Hepatocyte (in vitro differentiated cells): ENCODE data around the gene FXYD5. TPM values are rescaled to one million over a fixed set of nuclear protein-coding genes. Genes with fewer than 3 reads are reported as not detected.

Experiments
- DNase-seq: peaks from one replicate; pipeline ENCODE4 v3.0.0-alpha.2; 2016; ENCODE audit warnings: low spot score
- H2AFZ ChIP-seq: fragments of 200-600 bp; sonication (generic); 2 replicates; pipeline ENCODE4 v1.6.0; 2016; ENCODE audit warnings: antibody characterized with exemption, mild to moderate bottlenecking
- H3K27ac ChIP-seq: fragments of 200-600 bp; sonication (generic); 2 replicates; pipeline ENCODE4 v1.5.1; 2016; ENCODE audit warnings: mild to moderate bottlenecking
- H3K27me3 ChIP-seq: fragments of 200-600 bp; sonication (generic); 2 replicates; pipeline ENCODE4 v1.6.1; 2016
- H3K36me3 ChIP-seq: fragments of 200-600 bp; sonication (generic); replicated peaks from 2 replicates; pipeline ENCODE4 v1.5.1; 2016; ENCODE audit warnings: low read depth; ENCODE audit not compliant: insufficient read depth
- H3K4me1 ChIP-seq: fragments of 200-600 bp; sonication (generic); 2 replicates; pipeline ENCODE4 v1.5.1; 2016; ENCODE audit warnings: mild to moderate bottlenecking, moderate library complexity; ENCODE audit not compliant: insufficient read depth
- H3K4me2 ChIP-seq: fragments of 200-600 bp; sonication (generic); 2 replicates; pipeline ENCODE4 v1.6.0; 2016
- H3K4me3 ChIP-seq: fragments of 200-600 bp; sonication (generic); 2 replicates; pipeline ENCODE4 v1.5.1; 2016; ENCODE audit warnings: mild to moderate bottlenecking
- H3K79me2 ChIP-seq: fragments of 200-600 bp; sonication (generic); 2 replicates; pipeline ENCODE4 v1.6.0; 2017; ENCODE audit warnings: mild to moderate bottlenecking
- H3K9me2 ChIP-seq: fragments of 200-600 bp; sonication (generic); replicated peaks from 2 replicates; pipeline ENCODE4 v1.6.0; 2017; ENCODE audit warnings: mild to moderate bottlenecking; ENCODE audit not compliant: insufficient read depth
- H3K9me3 ChIP-seq: fragments of 200-600 bp; sonication (generic); 2 replicates; pipeline ENCODE4 v1.5.1; 2016; ENCODE audit warnings: low read depth, mild to moderate bottlenecking
- H4K20me1 ChIP-seq: fragments of 200-600 bp; sonication (generic); 2 replicates; pipeline ENCODE4 v1.6.0; 2016; ENCODE audit warnings: mild to moderate bottlenecking; ENCODE audit not compliant: insufficient read depth, poor library complexity, severe bottlenecking
- EZH2 ChIP-seq: fragments of 200-600 bp; sonication (generic); IDR thresholded peaks from 2 replicates; pipeline ENCODE4 v1.6.1; 2016; ENCODE audit warnings: antibody characterized with exemption, mild to moderate bottlenecking, borderline replicate concordance
- EZH2phosphoT487 ChIP-seq: fragments of 200-600 bp; sonication (generic); IDR thresholded peaks from one replicate; pipeline ENCODE4 v1.6.1; 2018; ENCODE audit warnings: antibody characterized with exemption, mild to moderate bottlenecking, low read depth, moderate library complexity; ENCODE audit not compliant: unreplicated experiment, severe bottlenecking
- WGBS: methylation state at CpG from one replicate; pipeline ENCODE4 v1.1.6; 2016; ENCODE audit warnings: low lambda C conversion rate; ENCODE audit errors: missing lambda C conversion rate; 5-methylcytosine and 5-hydroxymethylcytosine counted together
- polyA plus RNA-seq: library from polyadenylated mRNA; unstranded; fragments of >200 nt; fragmentation: Nextera tagmentation; extraction: Ambion mirVana; gene quantifications from 2 replicates; pipeline ENCODE4 v1.2.1, GENCODE V29; 2016
- total RNA-seq: library from RNA; depleted of rRNA; stranded (reverse); fragments of >200 nt; gene quantifications from 2 replicates; pipeline ENCODE4 v1.2.3, GENCODE V29; 2014
- TF ChIP-seq, protein P1 (sequence below): fragments of 200-600 bp; sonication (generic); IDR thresholded peaks from 2 replicates; pipeline ENCODE4 v1.5.1; 2016; ENCODE audit warnings: antibody characterized with exemption, mild to moderate bottlenecking; ENCODE audit not compliant: poor library complexity

The FXYD5 gene
- total and polyA plus RNA-seq, 2 experiments from 2014 or later = 36.4 to 81.1 TPM

DNA sequence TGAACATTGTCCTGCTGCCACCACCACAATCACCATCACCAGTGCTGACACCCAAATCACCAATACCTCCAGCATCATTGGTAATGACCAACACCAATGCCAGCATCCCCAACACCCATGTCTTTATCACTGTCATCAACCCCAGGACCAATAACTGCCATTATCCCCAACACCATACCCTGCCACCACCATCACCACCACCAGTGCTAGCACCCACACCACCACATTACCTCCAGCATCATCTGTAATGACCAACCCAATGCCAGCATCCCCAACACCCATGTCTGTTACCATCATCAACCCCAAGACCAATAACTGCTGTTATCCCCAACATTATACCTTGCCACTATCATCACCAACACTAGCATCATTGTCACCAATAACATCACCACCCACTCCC, 22.3 kb upstream of the FXYD5 start:
- H3K27me3 ChIP-seq = no peaks in the 10 kb centered on the region
- H3K79me2 ChIP-seq = no peaks in the 10 kb centered on the region
- no peaks in the 10 kb centered on the region for H3K9me3 ChIP-seq
- H4K20me1 ChIP-seq = no peaks in the 10 kb centered on the region
- no peaks in the 10 kb centered on the region for H3K9me2 ChIP-seq
- TF ChIP-seq EZH2 (no peak), EZH2phosphoT487 (no peak)
- TF ChIP-seq, protein P1, sequence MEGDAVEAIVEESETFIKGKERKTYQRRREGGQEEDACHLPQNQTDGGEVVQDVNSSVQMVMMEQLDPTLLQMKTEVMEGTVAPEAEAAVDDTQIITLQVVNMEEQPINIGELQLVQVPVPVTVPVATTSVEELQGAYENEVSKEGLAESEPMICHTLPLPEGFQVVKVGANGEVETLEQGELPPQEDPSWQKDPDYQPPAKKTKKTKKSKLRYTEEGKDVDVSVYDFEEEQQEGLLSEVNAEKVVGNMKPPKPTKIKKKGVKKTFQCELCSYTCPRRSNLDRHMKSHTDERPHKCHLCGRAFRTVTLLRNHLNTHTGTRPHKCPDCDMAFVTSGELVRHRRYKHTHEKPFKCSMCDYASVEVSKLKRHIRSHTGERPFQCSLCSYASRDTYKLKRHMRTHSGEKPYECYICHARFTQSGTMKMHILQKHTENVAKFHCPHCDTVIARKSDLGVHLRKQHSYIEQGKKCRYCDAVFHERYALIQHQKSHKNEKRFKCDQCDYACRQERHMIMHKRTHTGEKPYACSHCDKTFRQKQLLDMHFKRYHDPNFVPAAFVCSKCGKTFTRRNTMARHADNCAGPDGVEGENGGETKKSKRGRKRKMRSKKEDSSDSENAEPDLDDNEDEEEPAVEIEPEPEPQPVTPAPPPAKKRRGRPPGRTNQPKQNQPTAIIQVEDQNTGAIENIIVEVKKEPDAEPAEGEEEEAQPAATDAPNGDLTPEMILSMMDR = no peak
- no peak for DNase-seq
- no peaks in the 10 kb centered on the region for H3K36me3 ChIP-seq
- no peak overlapping the region for H2AFZ ChIP-seq
- H3K4me3 ChIP-seq = no peak overlapping the region
- peaks cover 38% of the 10 kb centered on the region for H3K4me1 ChIP-seq
- H3K27ac ChIP-seq = no peak overlapping the region
- no peak overlapping the region for H3K4me2 ChIP-seq

DNA sequence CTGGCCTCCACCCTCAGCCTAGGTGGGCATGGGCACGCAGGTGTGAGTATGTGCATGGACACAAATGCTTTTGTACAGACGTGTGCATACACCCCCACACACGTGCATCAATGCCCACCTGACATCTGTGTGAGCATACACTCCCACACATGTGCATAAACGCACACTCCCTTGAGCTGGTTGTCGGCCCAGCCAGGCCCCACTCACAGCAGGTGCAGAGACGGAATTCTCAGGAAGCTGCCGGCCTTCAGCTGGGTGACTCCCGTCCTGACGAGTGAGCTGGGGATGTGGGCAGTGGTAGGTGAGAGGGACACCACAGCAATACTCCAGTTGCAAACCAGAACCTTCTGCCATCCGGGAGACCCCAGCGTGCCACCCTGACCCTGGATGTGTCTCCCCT, 20.7 kb upstream of the FXYD5 start:
- H3K27ac ChIP-seq = no peak overlapping the region

DNA sequence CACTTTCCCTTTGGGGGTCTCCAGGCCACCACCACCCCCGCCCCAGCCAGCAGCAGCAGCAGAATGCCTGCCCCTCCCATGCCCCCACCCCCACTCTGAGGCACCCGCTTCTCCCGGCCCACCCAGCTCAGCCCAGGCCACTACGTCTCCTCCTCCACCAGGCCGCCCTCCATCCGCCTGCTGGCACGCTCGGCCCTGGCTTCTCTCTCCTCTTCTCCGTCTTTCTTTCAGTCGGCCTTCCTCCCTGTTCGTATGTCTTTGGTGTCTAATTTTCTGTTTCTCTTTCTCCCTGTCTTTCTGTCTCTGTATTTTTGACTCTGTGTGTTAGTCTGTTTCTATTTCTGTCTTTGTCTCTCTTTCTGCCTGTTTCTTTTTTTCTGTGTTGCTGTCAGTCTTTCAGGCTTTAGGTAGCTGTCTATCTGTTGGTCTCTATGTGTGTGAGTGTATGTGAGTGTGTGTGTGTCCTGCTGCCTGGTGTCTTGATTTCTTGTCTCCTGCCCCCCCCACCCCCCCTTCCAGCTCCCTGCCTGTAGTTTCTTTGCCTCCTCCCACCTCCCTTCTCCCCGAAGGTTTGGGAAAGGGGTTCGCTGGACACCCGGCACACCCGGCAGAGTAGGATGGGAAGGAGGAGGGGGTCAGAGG, 19.8 kb upstream of the FXYD5 start, which contains the start of gene LGI4:
TSS of gene LGI4 (minus strand) at position 459 of the 642 bp plus-strand sequence. CDS start at position 80, 379 bp downstream.
- Histone ChIP-seq H3K4me1 (peaks cover 45% of the 10 kb centered on the region), H3K36me3 (no peaks in the 10 kb centered on the region), H4K20me1 (no peaks in the 10 kb centered on the region), H3K9me2 (no peaks in the 10 kb centered on the region), H3K9me3 (no peaks in the 10 kb centered on the region), H3K27me3 (no peaks in the 10 kb centered on the region), H3K4me2 (peak within 1 kb of the TSS; percentile 69), H3K79me2 (no peaks in the 10 kb centered on the region), H3K4me3 (no peak within 1 kb of the TSS), H3K27ac (peak within 1 kb of the TSS; percentile 71), H2AFZ (no peak within 1 kb of the TSS)
- DNase-seq = no peak
- TF ChIP-seq EZH2phosphoT487 = no peak
- no peak for TF ChIP-seq EZH2
- TF ChIP-seq, protein P1 = no peak
- 71% methylated on average over 12 of the region's 15 CpGs for WGBS

More for the DNA sequence above, 20.7 kb upstream of the FXYD5 start:
- TF ChIP-seq EZH2 = no peak
- no peak for TF ChIP-seq EZH2phosphoT487
- TF ChIP-seq, protein P1 = no peak
- Histone ChIP-seq H4K20me1 (no peaks in the 10 kb centered on the region), H3K4me3 (no peak overlapping the region), H3K27me3 (no peaks in the 10 kb centered on the region), H3K36me3 (no peaks in the 10 kb centered on the region), H3K9me2 (no peaks in the 10 kb centered on the region), H3K9me3 (no peaks in the 10 kb centered on the region), H3K79me2 (no peaks in the 10 kb centered on the region), H2AFZ (no peak overlapping the region), H3K4me1 (peaks cover 44% of the 10 kb centered on the region), H3K4me2 (no peak overlapping the region)
- DNase-seq = no peak
- 88% methylated on average over 11 of the region's 11 CpGs for WGBS
